Heart right ventricle (tissue), 16 donors: Measurements from ENCODE around the gene TSHZ3. TPM values are rescaled to one million over a fixed set of nuclear protein-coding genes. Genes with fewer than 3 reads are reported as not detected.

Experiments
- ATAC-seq, 8 donors: fragments of 200-7000 bp; cut with Tn5 transposase; one replicate each; pipeline ENCODE4 v1.9.1; 2020; ENCODE audit warnings: mild to moderate bottlenecking in 8 of 8, moderate library complexity in 8 of 8, moderate number of reproducible peaks in 1 of 8
- DNase-seq, 2 donors: peaks; one replicate each; pipeline ENCODE4 v3.0.0-alpha.2; 2020
- H3K27ac ChIP-seq, 10 donors: fragments of 200-600 bp; sonication (generic) in 2 of 10; one replicate each; pipeline versions ENCODE4 v1.5.0 to v1.8.0; 2020 to 2022; ENCODE audit warnings: mild to moderate bottlenecking in 3 of 10
- H3K27me3 ChIP-seq, 7 donors: fragments of 200-600 bp; one replicate each; pipeline ENCODE4 v1.8.0; 2021 to 2022; ENCODE audit warnings: mild to moderate bottlenecking in 2 of 7
- H3K36me3 ChIP-seq, 9 donors: fragments of 200-600 bp; sonication (generic) in 1 of 9; one replicate each; pipeline versions ENCODE4 v1.5.0 to v1.8.0; 2020 to 2022; ENCODE audit warnings: mild to moderate bottlenecking in 2 of 9
- H3K4me1 ChIP-seq, 9 donors: fragments of 200-600 bp; sonication (generic) in 1 of 9; one replicate each; pipeline versions ENCODE4 v1.5.0 to v1.8.0; 2020 to 2022; ENCODE audit warnings: mild to moderate bottlenecking in 4 of 9
- H3K4me3 ChIP-seq, 10 donors: fragments of 200-600 bp; sonication (generic) in 2 of 10; one replicate each; pipeline versions ENCODE4 v1.5.0 to v1.8.0; 2020 to 2022; ENCODE audit warnings: mild to moderate bottlenecking in 7 of 10, moderate library complexity in 2 of 10
- H3K9me3 ChIP-seq, 11 donors: fragments of 200-600 bp in 10 of 11; sonication (generic) in 2 of 11; one replicate each; pipeline versions ENCODE4 v1.5.0 to v1.8.0; 2013 to 2022; ENCODE audit warnings: mild to moderate bottlenecking in 2 of 11, control low read depth in 1 of 11, moderate library complexity in 1 of 11
- WGBS, 2 donors: extraction: QIAGEN DNeasy Blood & Tissue Kit; methylation state at CpG; one replicate each; pipeline ENCODE4 v1.1.7; 2013; ENCODE audit warnings: inconsistent platforms in 1 of 2; 5-methylcytosine and 5-hydroxymethylcytosine counted together
- intact Hi-C, 10 donors: fragments of 100-400 bp; cut with DNase I; formaldehyde crosslinking; loops; one replicate each; pipeline versions ENCODE4 v1.11.1 to v1.14.2; 2022
- polyA plus RNA-seq, 2 donors: library from polyadenylated mRNA; stranded (reverse); fragments of 200-250 nt; gene quantifications; one replicate each; pipeline ENCODE4 v1.2.3, GENCODE V29; 2013
- total RNA-seq, 10 donors: library from RNA; stranded (reverse); fragmentation: NEBNext Ultra II Directional in 3 of 10; extraction: Animal tissue kit (Norgen Biotek cat#: 25700) in 3 of 10; gene quantifications; one replicate each; pipeline versions ENCODE4 v1.2.1 to v1.2.4, GENCODE V29; 2021 to 2023
- TF ChIP-seq, protein P1 (sequence below), 9 donors: fragments of 200-600 bp; sonication (generic) in 2 of 9; IDR thresholded peaks; one replicate each; pipeline versions ENCODE4 v1.5.0 to v1.8.0; 2021 to 2022; ENCODE audit warnings: antibody characterized with exemption in 9 of 9, mild to moderate bottlenecking in 5 of 9, moderate library complexity in 1 of 9
- donor health status: Arrhythmogenic right ventricular cardiomyopathy.
- donor health status: ischemic (EF 13 %, LVEDD 7.1; RV severe dilation, severe dysfunction).
- donor health status: healthy with polysubstance abuse.
- donor health status: DM: no; HTN: yes; CAD: no.
- donor health status: DM: no; HTN: no; CAD: no.
- donor health status: ischemic (EF 25% LVEDD 6.9; RV normal size, moderate dysfunction).
- donor health status: ischemic (EF 25% LVEDD 5.7; RV mildly dilated, moderate dysfunction).
- donor health status: healthy.
- donor health status: DM: yes; HTN: yes; CAD: no.
- donor health status: Ischemic cardiomyopathy.
- donor health status: ischemic (EF 35%, LVEDD 5.7; RV mildly dilated, moderate dysfunction).
- donor health status: nonischemic (EF 11% LVEDD 7.7; RV severe dilation, severe dysfunction).
- donor health status: DM: yes; HTN: yes; CAD: no.
- donor health status: PGD.
- donor health status: ischemic (EF 29% LVEDD 5.4; RV normal size, mild dysfunction).
- donor health status: nonischemic (EF 23%, LVEDD 6.1; RV moderate dilation, normal function).

TSHZ3 gene
- total and polyA plus RNA-seq, 12 donors: 1.7 to 5.0 (median 3.1) TPM

DNA sequence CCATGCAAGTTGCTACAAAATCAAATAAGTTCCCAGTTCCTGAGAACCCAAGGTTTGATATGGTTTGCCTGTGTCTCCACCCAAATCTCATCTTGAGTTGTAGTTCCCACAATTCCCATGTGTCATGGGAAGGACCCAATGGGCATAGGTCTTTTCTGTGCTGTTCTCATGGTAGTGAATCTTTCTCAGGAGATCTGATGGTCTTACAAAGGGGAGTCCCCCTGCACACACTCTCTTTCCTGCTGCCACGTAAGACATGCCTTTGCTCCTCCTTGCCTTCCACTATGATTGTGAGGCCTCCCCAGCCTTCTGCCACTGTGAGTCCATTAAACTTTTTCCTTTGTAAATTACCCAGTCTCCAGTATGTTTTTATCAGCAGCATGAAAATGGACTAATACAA is 28.5 kb upstream of the TSHZ3 start:
- Histone ChIP-seq H3K4me1 (peaks cover 0 to 8% (median 0%) of the 10 kb centered on the region in 9 donors), H3K27ac (peak overlapping the region in 7 of 10 donors; percentile 20 to 59 (median 55)), H3K27me3 (peaks cover 0 to 4% (median 0%) of the 10 kb centered on the region in 7 donors), H3K9me3 (peaks cover 0 to 16% (median 2%) of the 10 kb centered on the region in 11 donors), H3K36me3 (no peaks in the 10 kb centered on the region), H3K4me3 (no peak overlapping the region)
- no peak for ATAC-seq
- TF ChIP-seq, protein P1, sequence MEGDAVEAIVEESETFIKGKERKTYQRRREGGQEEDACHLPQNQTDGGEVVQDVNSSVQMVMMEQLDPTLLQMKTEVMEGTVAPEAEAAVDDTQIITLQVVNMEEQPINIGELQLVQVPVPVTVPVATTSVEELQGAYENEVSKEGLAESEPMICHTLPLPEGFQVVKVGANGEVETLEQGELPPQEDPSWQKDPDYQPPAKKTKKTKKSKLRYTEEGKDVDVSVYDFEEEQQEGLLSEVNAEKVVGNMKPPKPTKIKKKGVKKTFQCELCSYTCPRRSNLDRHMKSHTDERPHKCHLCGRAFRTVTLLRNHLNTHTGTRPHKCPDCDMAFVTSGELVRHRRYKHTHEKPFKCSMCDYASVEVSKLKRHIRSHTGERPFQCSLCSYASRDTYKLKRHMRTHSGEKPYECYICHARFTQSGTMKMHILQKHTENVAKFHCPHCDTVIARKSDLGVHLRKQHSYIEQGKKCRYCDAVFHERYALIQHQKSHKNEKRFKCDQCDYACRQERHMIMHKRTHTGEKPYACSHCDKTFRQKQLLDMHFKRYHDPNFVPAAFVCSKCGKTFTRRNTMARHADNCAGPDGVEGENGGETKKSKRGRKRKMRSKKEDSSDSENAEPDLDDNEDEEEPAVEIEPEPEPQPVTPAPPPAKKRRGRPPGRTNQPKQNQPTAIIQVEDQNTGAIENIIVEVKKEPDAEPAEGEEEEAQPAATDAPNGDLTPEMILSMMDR (IDR thresholded peaks at IDR 0.05): no peak
- 50 to 74% methylated on average over 1 of the region's 1 CpG for WGBS, 2 donors
- no peak for DNase-seq
- intact Hi-C loops: no loop called here

DNA sequence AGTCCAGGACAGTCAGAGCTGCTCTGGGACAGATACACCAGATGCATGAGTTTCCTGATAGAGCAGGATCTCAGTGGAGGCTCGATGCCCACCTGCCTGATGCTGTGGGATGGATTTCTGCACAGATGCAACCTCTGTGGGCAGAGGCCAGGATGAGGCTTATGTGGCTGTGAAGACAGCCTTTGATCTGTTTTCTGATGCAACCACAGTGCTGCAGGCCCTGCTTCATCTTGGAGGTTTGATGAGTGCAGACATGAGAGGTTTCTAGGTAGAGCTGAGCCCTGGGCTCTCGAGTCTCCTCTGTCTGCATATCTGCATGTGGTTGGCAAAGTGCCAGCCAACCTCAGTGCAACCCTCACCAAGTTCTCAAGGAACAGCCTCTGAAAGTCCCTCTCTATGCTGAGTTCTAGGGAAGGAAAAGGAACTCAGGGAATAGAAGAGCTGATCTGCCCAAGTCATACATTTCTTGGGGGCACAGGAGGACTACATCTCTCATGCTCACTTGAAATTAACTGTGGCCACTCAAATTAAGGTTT is 23.1 kb upstream of the TSHZ3 start:
- 71 to 76% methylated on average over 2 of the region's 2 CpGs for WGBS, 2 donors
- Histone ChIP-seq H3K4me1 (peaks cover 0 to under 1% (median 0%) of the 10 kb centered on the region in 9 donors), H3K4me3 (no peak overlapping the region), H3K9me3 (peaks cover 0 to 20% (median 2%) of the 10 kb centered on the region in 11 donors), H3K27ac (no peak overlapping the region), H3K27me3 (peaks cover 0 to 5% (median 0%) of the 10 kb centered on the region in 7 donors), H3K36me3 (no peaks in the 10 kb centered on the region)
- intact Hi-C loops: no loop called here
- TF ChIP-seq, protein P1 (IDR thresholded peaks at IDR 0.05): no peak
- DNase-seq (no peak), ATAC-seq (no peak)

DNA sequence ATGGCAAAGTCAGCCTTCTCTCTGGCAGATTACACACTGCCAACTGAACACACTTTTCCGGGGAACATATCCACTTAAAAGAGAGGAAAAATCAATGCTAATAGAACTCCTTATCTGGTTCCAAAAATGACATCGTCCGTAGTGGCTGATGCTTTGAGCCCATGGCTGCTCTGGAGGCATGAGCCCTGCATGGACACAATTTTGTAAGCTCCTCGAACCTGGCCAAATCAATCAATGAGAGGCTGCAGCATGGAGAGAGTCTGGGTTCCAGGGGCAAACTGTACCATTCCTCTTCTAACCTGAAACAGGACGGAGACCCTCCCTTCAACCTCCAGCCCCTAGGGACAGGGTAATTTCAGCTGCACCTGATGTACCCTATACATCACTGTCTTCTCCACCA is 21.0 kb upstream of the TSHZ3 start:
- DNase-seq: no peak
- no peaks in the 10 kb centered on the region for H3K4me1 ChIP-seq
- H3K27ac ChIP-seq: no peak overlapping the region
- no peak overlapping the region for H3K4me3 ChIP-seq
- 72 to 73% methylated on average over 5 of the region's 5 CpGs for WGBS, 2 donors
- no peaks in the 10 kb centered on the region for H3K36me3 ChIP-seq
- intact Hi-C loops: no loop called here
- ATAC-seq: no peak
- peaks cover 0 to 12% (median 3%) of the 10 kb centered on the region in 7 donors for H3K27me3 ChIP-seq
- TF ChIP-seq, protein P1 (IDR thresholded peaks at IDR 0.05): no peak
- H3K9me3 ChIP-seq: peaks cover 0 to 20% (median 2%) of the 10 kb centered on the region in 11 donors

DNA sequence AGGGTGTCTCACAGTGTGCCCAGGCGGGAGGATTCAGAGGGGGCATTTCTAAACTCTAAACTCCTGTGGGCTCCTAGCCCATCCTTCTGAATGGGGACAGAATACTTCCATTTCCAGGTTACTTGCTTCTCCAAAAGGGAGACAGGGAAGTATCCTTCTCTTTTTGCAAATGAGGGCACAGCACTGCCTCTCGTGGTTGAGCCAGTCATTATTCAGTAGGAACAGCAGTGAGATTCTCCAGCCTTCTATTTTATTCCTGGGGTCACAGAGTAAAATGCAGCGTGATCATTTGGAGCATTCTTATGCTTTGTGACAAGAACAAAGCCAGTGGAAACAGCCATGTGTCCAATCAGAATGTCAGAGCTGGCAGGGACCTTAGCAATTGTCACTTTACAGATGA is 15.7 kb upstream of the TSHZ3 start:
- peaks cover 0 to 14% (median 5%) of the 10 kb centered on the region in 7 donors for H3K27me3 ChIP-seq
- H3K9me3 ChIP-seq: no peaks in the 10 kb centered on the region
- intact Hi-C loops: no loop called here
- peaks cover 0 to 4% (median 0%) of the 10 kb centered on the region in 9 donors for H3K36me3 ChIP-seq
- no peaks in the 10 kb centered on the region for H3K4me1 ChIP-seq
- H3K4me3 ChIP-seq: no peak overlapping the region
- no peak for DNase-seq
- TF ChIP-seq, protein P1 (IDR thresholded peaks at IDR 0.05): no peak
- WGBS, 2 donors: 56 to 68% methylated on average over 3 of the region's 3 CpGs
- no peak overlapping the region for H3K27ac ChIP-seq
- ATAC-seq: no peak
